NOMO-1 treated with dmso at 0.1 percent for 144 hours (cell line): ENCODE measurements around the gene ACCSL.

ENCODE experiments used
- DNase-seq: peaks from one replicate; lab custom pipeline; 2025; ENCODE audit not compliant: unreplicated experiment; lab: John Stamatoyannopoulos, UW

The ACCSL gene

GRCh38 chr11:44047931-44048431 lies at the start of gene ACCSL:
TSS of gene ACCSL (plus strand) at chr11:44047981. CDS start at chr11:44048037, 56 bp downstream.
- no peak for DNase-seq

- DNase-seq = no peak
Measured at GRCh38 chr11:43998308-43998707, 49.5 kb upstream of the ACCSL start.

DNA sequence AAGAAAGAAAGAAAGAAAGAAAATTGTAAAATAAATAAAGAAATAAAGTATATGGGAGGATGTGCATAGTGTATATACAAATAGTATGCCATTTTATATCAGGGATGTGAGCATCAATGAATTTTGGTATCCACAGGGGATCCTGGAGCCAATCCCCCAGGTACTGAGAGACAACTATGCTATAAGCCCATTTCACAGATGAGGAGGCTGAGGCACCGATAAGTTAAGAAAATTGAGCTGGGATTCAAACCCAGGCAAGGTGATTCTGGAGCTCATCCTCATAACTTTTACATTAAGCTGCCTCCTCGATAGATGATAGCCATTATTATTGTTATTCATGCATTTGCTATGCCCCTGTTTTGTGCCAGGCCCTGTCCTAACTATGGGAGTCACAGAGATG lies 47.0 kb upstream of the ACCSL start:
- DNase-seq = no peak

DNA sequence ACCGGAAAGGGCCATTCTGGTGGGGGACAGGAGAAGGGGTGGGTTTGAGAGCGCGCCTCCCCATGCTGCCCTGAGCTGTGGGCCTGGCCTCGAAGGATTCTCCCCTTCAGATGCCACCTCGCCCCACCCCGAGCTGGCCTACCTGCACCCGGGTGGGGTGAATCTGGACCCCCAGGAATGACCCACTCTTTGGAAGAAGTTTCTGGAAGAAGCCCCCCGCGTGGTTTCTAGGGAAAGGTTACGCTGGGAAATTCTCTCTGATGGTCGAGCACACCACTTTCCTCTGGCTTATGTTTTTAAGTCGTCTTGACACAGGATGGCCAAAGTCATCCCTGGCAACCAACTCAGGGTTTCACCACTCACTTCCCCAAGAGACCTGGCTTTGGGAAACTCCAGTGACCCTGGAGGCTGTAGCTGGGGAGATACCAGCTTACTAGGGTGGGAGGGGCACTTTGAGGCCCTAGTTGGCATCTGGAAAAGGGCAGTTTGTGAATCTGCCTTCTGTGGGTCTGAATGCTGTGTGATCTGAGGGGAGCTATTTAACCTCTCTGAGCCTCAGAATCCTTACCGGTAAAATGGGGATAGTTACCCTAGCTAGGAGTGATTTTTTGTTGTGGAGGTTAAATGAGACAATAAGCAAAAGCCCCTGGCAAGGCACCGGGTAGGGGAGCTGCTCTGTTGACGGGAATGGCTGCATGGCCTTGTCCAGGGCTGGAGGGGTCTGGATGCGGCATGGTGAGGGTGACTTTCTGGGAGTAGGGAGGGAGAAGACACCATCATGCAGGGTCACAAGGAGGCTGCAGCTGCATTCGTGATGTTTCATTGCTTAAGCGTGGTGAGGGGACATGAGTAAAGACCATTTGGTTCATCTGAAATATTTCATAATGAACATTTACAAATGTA lies 45.3 kb upstream of the ACCSL start:
- DNase-seq = no peak

DNA sequence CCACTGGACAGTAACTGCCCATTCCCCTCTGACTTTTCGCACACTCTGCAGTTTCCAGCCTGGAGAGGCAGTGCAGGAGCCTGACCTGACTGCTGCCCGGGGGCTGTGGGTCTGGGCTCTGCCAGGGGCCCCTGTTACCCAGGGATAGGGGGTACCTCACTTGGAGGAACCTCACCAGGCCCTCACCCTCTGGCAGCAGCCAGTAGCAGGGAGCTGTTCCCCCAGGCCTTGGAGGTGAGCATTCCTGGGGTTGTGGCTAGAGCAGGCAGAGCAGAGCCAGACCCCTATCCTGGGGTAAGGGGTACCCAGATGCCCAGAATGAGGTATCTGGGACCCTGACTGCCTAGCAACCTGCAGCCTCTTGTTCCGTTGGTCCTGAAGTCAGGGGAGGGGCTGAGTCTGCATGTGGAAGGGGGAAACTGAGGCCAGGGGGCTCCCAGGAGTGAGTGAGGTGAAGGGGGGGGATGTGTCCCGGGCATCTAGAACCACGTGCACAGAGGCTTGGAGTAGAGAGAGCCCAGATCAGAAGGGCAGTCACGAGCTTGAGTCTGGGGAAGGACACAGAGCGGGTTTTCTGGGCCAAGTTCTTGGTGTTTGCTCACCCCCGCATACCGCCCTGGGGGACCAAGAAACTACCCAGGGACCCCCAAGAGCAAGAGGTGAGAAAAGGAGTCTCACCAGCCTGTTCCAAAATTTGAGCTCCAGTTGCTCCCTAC lies 43.9 kb upstream of the ACCSL start:
- DNase-seq = no peak

GRCh38 chr11:44004452-44005062 lies 43.2 kb upstream of the ACCSL start:
- DNase-seq = no peak

DNA sequence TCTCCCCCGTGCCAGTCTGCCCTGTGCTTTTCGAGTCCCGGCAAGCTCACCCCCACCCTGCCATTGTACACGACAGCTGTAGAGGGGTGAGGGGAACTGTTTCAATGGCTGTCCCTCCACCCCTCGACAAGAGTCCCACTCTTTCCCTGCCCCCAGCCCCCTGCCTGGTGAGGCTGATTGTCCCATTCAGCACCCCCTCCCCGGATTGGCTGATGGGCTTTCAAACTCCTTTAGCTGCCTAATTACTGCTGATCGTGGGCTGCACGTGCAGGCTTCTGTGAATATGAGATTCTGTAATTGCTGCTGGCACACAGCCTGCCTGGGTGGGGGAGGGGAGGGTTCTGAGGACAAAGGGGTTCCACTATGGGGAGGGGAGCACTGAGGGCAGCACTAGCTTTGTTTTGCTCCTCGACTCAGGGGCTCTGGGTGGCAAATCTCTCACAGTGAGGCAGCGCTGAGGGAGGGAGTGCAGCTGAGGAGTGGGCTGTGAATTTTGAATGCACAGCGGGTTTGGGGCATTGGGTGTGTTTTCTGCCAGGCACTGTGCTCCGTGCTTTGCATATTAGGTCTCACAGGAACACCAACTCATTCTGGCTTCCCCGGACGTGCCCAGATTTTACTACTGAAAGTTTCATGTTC lies 42.6 kb upstream of the ACCSL start:
- no peak for DNase-seq

DNA sequence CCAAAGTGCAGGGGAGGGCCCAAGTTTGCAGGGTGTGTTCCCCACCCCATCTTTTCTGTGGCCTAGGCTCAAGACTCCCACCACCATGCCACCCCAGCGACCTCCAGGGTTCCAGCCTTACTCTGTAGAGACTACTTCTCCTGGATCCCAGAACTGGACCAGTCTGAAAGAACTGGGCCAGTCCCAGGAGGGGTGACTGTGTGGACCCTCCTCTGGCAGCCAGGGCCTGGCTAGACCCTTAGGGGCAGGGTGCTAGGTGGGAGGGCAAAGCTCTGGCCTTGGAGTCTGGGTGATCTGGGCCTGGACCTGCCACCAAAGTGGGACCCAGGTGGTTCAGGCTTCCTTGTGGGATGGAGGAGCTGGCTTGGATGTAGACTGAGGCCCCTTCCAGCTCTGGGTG lies 41.8 kb upstream of the ACCSL start:
- no peak for DNase-seq

- DNase-seq = no peak
Measured at GRCh38 chr11:44006917-44007361, 40.8 kb upstream of the ACCSL start.

- no peak for DNase-seq
Measured at GRCh38 chr11:44007481-44008087, 40.2 kb upstream of the ACCSL start.

GRCh38 chr11:44008088-44008501 lies 39.7 kb upstream of the ACCSL start:
- no peak for DNase-seq

GRCh38 chr11:44008698-44009097 lies 39.1 kb upstream of the ACCSL start:
- DNase-seq = no peak

DNA sequence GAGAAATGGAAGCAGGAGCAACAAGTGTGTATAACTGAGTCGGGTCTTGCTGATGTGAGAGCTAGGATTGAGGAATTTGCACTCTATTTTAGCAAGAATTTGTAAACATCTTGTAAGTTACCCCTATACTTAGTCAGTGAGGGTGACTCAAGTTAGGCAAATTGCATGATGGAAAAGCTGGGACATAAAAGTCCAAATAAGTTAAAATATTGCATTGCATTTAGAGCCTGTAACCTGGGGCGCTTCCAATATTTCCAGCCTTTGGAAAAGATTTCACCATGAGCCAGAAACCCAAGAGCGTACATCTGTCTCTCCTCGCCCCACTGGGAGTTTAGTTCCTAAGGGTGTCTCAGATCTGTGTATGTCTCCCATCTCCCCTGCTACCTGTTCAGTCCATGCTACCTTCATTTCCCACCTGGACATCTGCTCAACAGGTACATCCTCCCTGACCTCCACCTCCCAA lies 37.0 kb upstream of the ACCSL start:
- DNase-seq = no peak

DNA sequence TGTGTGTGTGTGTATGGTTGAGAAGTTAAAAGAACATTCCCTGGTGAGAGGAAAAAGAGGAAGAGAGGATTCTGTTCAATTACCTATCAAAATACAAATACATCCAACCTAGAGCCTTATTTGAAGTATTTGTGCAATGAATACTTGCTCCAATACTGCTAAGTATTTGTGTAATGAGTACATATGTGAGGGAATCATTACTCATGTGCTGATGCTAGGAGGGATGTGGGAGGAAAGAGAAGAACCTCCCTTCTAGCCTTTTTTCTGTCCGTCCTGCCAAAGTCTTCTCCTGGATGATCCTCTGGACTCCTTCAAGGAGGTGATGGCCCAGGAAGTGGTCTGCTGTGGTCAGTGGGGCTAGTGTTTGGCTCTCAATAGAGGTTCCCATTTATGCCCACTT lies 36.0 kb upstream of the ACCSL start:
- DNase-seq = no peak

GRCh38 chr11:44014968-44015623 lies 32.7 kb upstream of the ACCSL start:
- no peak for DNase-seq

DNA sequence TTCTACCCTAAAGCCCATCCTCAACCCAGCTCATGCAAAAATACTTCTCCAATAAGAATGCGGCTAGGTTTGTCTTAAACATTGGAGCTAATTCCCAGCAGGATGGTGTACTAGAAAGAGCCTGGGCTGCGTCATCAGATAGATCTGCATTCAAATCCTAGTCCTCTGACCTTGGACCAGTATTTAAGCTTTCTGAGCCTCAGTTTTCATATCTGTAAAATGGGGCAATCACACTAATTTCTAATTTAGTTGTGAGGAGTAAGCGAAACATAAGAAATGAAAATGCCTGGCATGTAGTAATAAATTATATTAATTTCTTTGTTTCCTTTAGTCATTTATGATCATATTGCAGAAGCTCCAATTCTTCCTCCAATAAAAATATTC lies 32.2 kb upstream of the ACCSL start:
- no peak for DNase-seq

DNA sequence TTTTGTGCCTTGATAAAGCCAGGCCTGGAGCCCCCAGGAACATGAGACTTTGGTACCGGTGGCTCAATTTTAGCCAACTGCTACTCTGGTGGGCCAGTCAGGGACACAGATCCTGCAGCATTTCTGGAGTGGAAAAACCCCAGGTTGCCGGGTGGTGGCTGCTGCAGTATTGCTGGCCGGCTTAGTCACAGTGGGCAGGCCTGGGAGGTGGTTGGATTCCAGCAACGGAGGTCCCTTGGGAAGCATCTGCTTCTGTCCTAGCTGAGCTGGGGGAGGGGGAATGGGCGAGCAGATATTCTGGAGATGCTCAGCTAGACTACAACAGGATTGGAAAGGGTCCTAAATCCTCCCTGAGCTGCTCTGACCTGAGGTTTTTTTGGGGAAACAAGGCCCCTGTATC lies 31.6 kb upstream of the ACCSL start:
- DNase-seq = no peak

GRCh38 chr11:44016546-44017442 lies 31.0 kb upstream of the ACCSL start:
- DNase-seq = no peak
